ENCODE data around the gene LOC128125822.

The LOC128125822 gene

GRCh38 chr6:63558278-63558677 lies 14.0 kb upstream of the LOC128125822 start:
- no peak for DNase-seq

- no peak for DNase-seq
Observed at GRCh38 chr6:63560801-63561287, 11.4 kb upstream of the LOC128125822 start.

- no peak for DNase-seq
Observed at GRCh38 chr6:63561288-63561687, 11.0 kb upstream of the LOC128125822 start.

GRCh38 chr6:63563235-63563634 lies 9.0 kb upstream of the LOC128125822 start:
- DNase-seq, result no peak

- no peak for DNase-seq
Observed at GRCh38 chr6:63565058-63565726, 7.1 kb upstream of the LOC128125822 start.

- no peak for DNase-seq
Observed at GRCh38 chr6:63565727-63566596, 6.3 kb upstream of the LOC128125822 start.

GRCh38 chr6:63567966-63568365 lies 4.3 kb upstream of the LOC128125822 start:
- no peak for DNase-seq

GRCh38 chr6:63571361-63572043 lies 778 bp upstream of the LOC128125822 start:
- peak; percentile 81 for DNase-seq

GRCh38 chr6:63572747-63573075 lies 431 bp downstream of the LOC128125822 start:
- DNase-seq, result no peak

GRCh38 chr6:63573076-63573898 lies 1.0 kb downstream of the LOC128125822 start:
- DNase-seq, result no peak

GRCh38 chr6:63573899-63574553 lies 1.7 kb downstream of the LOC128125822 start:
- peak; percentile 35 for DNase-seq

- DNase-seq, result no peak
Observed at GRCh38 chr6:63574554-63574900, 2.2 kb downstream of the LOC128125822 start.

- DNase-seq, result no peak
Observed at GRCh38 chr6:63576147-63576772, 4.0 kb downstream of the LOC128125822 start.

GRCh38 chr6:63576985-63577712 lies 4.9 kb downstream of the LOC128125822 start:
- no peak for DNase-seq

GRCh38 chr6:63578757-63579156 lies 6.5 kb downstream of the LOC128125822 start:
- DNase-seq, result no peak

- DNase-seq, result no peak
Observed at GRCh38 chr6:63579937-63580703, 7.8 kb downstream of the LOC128125822 start.

- no peak for DNase-seq
Observed at GRCh38 chr6:63580704-63580961, 8.4 kb downstream of the LOC128125822 start.

- no peak for DNase-seq
Observed at GRCh38 chr6:63581355-63582013, 9.2 kb downstream of the LOC128125822 start.

- no peak for DNase-seq
Observed at GRCh38 chr6:63582579-63583231, 10.4 kb downstream of the LOC128125822 start.

All from SHP77 treated with DMSO at 0.1 percent for 48 hours (cell line).